SK-N-SH (cell line): ENCODE results near the gene GSTCD. TPM values are rescaled to one million over a fixed set of nuclear protein-coding genes. Genes with fewer than 3 reads are reported as not detected.

Experiments used
- CTCF ChIA-PET: fragments of 300-600, 350-600 bp; formaldehyde crosslinking; extraction: SDS; loops from one replicate; lab custom pipeline; 2021; lab: Yijun Ruan, JAX
- POLR2A ChIA-PET: fragments of 350-600 bp; sonication (Branson Sonifier 250); formaldehyde crosslinking; extraction: SDS; loops from one replicate; lab custom pipeline; 2020; ENCODE audit warnings: antibody characterized with exemption, inconsistent platforms; lab: Yijun Ruan, JAX
- DNase-seq: peaks from one replicate; pipeline ENCODE4 v3.0.0; 2012
- H2AFZ ChIP-seq: fragments of 200-600 bp; sonication (generic); 2 replicates; pipeline ENCODE4 v1.8.1; 2016; ENCODE audit warnings: antibody characterized with exemption, mild to moderate bottlenecking, low read depth
- H3F3A ChIP-seq: fragments of 200-600 bp; sonication (generic); replicated peaks from 2 replicates; pipeline ENCODE3; 2016; ENCODE audit warnings: antibody characterized with exemption, mild to moderate bottlenecking; ENCODE audit not compliant: insufficient read depth
- H3K27ac ChIP-seq, 2 experiments: fragments of 200-500 bp in 1 of 2; fragments of 200-600 bp in 1 of 2; sonication (Bioruptor generic) in 1 of 2; sonication (generic), shearing (Covaris generic) in 1 of 2; 2 replicates each; pipeline versions ENCODE4 v1.5.1 to v1.6.1; 2014 to 2016; ENCODE audit warnings: low read depth in 2 of 2, inconsistent platforms in 1 of 2, low read length in 1 of 2, mild to moderate bottlenecking in 1 of 2, mixed read lengths in 1 of 2
- H3K27me3 ChIP-seq: fragments of 200-600 bp; sonication (generic), shearing (Covaris generic); 2 replicates; pipeline ENCODE4 v1.6.1; 2016; ENCODE audit warnings: mixed run types; ENCODE audit not compliant: insufficient read depth
- H3K36me3 ChIP-seq, 2 experiments: fragments of 200-500 bp in 1 of 2; fragments of 200-600 bp in 1 of 2; sonication (Bioruptor generic) in 1 of 2; sonication (generic) in 1 of 2; replicated peaks in 1 of 2; 2 replicates each; pipeline versions ENCODE3 to v1.5.1; 2014 to 2016; ENCODE audit warnings: low read length in 1 of 2, mild to moderate bottlenecking in 1 of 2; ENCODE audit not compliant: insufficient read depth in 2 of 2, control insufficient read depth in 1 of 2
- H3K4me1 ChIP-seq, 2 experiments: fragments of 200-500 bp in 1 of 2; fragments of 200-600 bp in 1 of 2; sonication (Bioruptor generic) in 1 of 2; sonication (generic), shearing (Covaris generic) in 1 of 2; 2 replicates each; pipeline versions ENCODE4 v1.5.1 to v1.6.1; 2014 to 2016; ENCODE audit warnings: low read depth in 1 of 2, low read length in 1 of 2, mixed run types in 1 of 2; ENCODE audit not compliant: insufficient read depth in 2 of 2, control insufficient read depth in 1 of 2
- H3K4me2 ChIP-seq: fragments of 200-600 bp; sonication (generic), shearing (Covaris generic); 2 replicates; pipeline ENCODE4 v1.6.1; 2017; ENCODE audit warnings: mixed run types
- H3K4me3 ChIP-seq, 2 experiments: fragments of 200-500 bp in 1 of 2; fragments of 200-600 bp in 1 of 2; sonication (Bioruptor generic) in 1 of 2; sonication (generic), shearing (Covaris generic) in 1 of 2; 2 replicates each; pipeline versions ENCODE4 v1.5.1 to v1.8.1; 2014 to 2016; ENCODE audit warnings: low read depth in 2 of 2, inconsistent platforms in 1 of 2, low read length in 1 of 2, mild to moderate bottlenecking in 1 of 2, mixed read lengths in 1 of 2, moderate library complexity in 1 of 2
- H3K79me2 ChIP-seq: fragments of 200-600 bp; sonication (generic); 2 replicates; pipeline ENCODE4 v1.8.1; 2017; ENCODE audit warnings: mild to moderate bottlenecking; ENCODE audit not compliant: insufficient read depth
- H3K9ac ChIP-seq: fragments of 200-600 bp; sonication (generic); 2 replicates; pipeline ENCODE4 v1.6.1; 2017; ENCODE audit warnings: mixed run types
- H3K9me2 ChIP-seq: fragments of 200-600 bp; sonication (generic); 2 replicates; pipeline ENCODE4 v1.6.1; 2017; ENCODE audit warnings: mixed run types
- H3K9me3 ChIP-seq: fragments of 200-600 bp; sonication (generic); 2 replicates; pipeline ENCODE4 v1.6.1; 2017; ENCODE audit warnings: mixed run types, mild to moderate bottlenecking, moderate library complexity
- H4K20me1 ChIP-seq: fragments of 200-600 bp; sonication (generic); 2 replicates; pipeline ENCODE4 v1.6.1; 2017; ENCODE audit warnings: mild to moderate bottlenecking, mixed run types; ENCODE audit not compliant: insufficient read depth
- CHD2 ChIP-seq: fragments of 150-350 bp; IDR thresholded peaks from 2 replicates; pipeline ENCODE4 v1.6.1; 2018; ENCODE audit warnings: low read length; ENCODE audit not compliant: partially characterized antibody
- ELF1 ChIP-seq: IDR thresholded peaks from 2 replicates; pipeline ENCODE4 v1.4.0; 2012
- FOXJ3 ChIP-seq: sonication (generic); formaldehyde crosslinking; IDR thresholded peaks from 2 replicates; pipeline ENCODE4 v1.5.1; 2020; ENCODE audit warnings: mild to moderate bottlenecking, missing genetic modification reagents
- MEF2A ChIP-seq: IDR thresholded peaks from 2 replicates; pipeline ENCODE4 v1.4.0; 2012; ENCODE audit warnings: low read depth, borderline replicate concordance
- MXI1 ChIP-seq: IDR thresholded peaks from 2 replicates; pipeline ENCODE4 v1.6.1; 2012; ENCODE audit warnings: mild to moderate bottlenecking, low read depth, low read length, improper control_type of control experiment
- RAD21 ChIP-seq: IDR thresholded peaks from 2 replicates; pipeline ENCODE4 v1.6.1; 2012; ENCODE audit warnings: mild to moderate bottlenecking, low read length
- SMC3 ChIP-seq: IDR thresholded peaks from 2 replicates; pipeline ENCODE4 v1.6.1; 2012; ENCODE audit warnings: low read depth, low read length, improper control_type of control experiment
- TAF1 ChIP-seq: IDR thresholded peaks from 2 replicates; pipeline ENCODE4 v1.6.1; 2012; ENCODE audit warnings: low read depth, mild to moderate bottlenecking, low read length, moderate library complexity, borderline replicate concordance
- TCF12 ChIP-seq: IDR thresholded peaks from 2 replicates; pipeline ENCODE4 v1.4.0; 2012
- TEAD4 ChIP-seq: IDR thresholded peaks from 2 replicates; pipeline ENCODE4 v1.4.0; 2012; ENCODE audit warnings: mild to moderate bottlenecking, borderline replicate concordance; ENCODE audit not compliant: insufficient read depth
- YY1 ChIP-seq: IDR thresholded peaks from 2 replicates; pipeline ENCODE4 v1.4.0; 2012; ENCODE audit warnings: low read depth, mild to moderate bottlenecking
- WGBS: methylation state at CpG from one replicate; pipeline ENCODE4 v1.1.6; 2017; ENCODE audit warnings: low lambda C conversion rate; 5-methylcytosine and 5-hydroxymethylcytosine counted together
- polyA plus RNA-seq, 3 experiments: library from polyadenylated mRNA; depleted of rRNA; stranded (reverse); fragments of >200 nt; gene quantifications; 2 replicates each; pipeline ENCODE4 v1.2.3, GENCODE V29; 2012
- TF ChIP-seq, protein P1 (sequence below): fragments of 150-350 bp; IDR thresholded peaks from 2 replicates; pipeline ENCODE4 v1.6.1; 2017; ENCODE audit warnings: antibody characterized with exemption, low read length, low read depth, borderline replicate concordance
- TF ChIP-seq, protein P2 (sequence below): IDR thresholded peaks from 2 replicates; pipeline ENCODE4 v1.6.1; 2012; ENCODE audit warnings: mild to moderate bottlenecking, low read depth, low read length, moderate library complexity
- TF ChIP-seq, protein P3 (sequence below): IDR thresholded peaks from 2 replicates; pipeline ENCODE4; 2012

The GSTCD gene
- polyA plus RNA-seq, 1 of the 3 experiments (the other 2 are of a cell fraction): 4.8 TPM

DNA sequence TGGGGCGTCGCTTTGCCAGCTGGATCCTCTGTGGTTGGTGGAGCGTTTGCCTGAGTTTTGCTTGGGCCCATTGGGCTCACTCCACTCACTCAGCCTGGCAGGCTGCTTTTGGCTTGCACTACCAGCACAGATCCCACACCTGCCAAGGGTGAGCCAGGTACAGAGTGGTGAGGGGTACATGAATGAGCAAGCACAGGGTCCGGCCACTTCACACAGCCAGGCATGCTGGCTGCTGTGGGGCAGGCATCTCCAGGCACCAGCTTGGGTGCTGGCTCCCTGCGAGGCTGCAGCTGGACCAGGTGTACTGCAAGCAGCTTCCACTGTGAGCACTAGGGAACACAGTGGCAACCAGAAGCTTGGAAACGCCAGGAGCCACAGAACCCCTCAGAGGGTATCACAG lies 126.6 kb downstream of the GSTCD start (continued):
- TF ChIP-seq, protein P1, sequence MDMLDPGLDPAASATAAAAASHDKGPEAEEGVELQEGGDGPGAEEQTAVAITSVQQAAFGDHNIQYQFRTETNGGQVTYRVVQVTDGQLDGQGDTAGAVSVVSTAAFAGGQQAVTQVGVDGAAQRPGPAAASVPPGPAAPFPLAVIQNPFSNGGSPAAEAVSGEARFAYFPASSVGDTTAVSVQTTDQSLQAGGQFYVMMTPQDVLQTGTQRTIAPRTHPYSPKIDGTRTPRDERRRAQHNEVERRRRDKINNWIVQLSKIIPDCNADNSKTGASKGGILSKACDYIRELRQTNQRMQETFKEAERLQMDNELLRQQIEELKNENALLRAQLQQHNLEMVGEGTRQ: no peak
- TF ChIP-seq MEF2A (no peak), YY1 (no peak), CHD2 (no peak), FOXJ3 (CRISPR knock-in tag) (no peak)
- TF ChIP-seq, protein P2, sequence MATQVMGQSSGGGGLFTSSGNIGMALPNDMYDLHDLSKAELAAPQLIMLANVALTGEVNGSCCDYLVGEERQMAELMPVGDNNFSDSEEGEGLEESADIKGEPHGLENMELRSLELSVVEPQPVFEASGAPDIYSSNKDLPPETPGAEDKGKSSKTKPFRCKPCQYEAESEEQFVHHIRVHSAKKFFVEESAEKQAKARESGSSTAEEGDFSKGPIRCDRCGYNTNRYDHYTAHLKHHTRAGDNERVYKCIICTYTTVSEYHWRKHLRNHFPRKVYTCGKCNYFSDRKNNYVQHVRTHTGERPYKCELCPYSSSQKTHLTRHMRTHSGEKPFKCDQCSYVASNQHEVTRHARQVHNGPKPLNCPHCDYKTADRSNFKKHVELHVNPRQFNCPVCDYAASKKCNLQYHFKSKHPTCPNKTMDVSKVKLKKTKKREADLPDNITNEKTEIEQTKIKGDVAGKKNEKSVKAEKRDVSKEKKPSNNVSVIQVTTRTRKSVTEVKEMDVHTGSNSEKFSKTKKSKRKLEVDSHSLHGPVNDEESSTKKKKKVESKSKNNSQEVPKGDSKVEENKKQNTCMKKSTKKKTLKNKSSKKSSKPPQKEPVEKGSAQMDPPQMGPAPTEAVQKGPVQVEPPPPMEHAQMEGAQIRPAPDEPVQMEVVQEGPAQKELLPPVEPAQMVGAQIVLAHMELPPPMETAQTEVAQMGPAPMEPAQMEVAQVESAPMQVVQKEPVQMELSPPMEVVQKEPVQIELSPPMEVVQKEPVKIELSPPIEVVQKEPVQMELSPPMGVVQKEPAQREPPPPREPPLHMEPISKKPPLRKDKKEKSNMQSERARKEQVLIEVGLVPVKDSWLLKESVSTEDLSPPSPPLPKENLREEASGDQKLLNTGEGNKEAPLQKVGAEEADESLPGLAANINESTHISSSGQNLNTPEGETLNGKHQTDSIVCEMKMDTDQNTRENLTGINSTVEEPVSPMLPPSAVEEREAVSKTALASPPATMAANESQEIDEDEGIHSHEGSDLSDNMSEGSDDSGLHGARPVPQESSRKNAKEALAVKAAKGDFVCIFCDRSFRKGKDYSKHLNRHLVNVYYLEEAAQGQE: no peak

DNA sequence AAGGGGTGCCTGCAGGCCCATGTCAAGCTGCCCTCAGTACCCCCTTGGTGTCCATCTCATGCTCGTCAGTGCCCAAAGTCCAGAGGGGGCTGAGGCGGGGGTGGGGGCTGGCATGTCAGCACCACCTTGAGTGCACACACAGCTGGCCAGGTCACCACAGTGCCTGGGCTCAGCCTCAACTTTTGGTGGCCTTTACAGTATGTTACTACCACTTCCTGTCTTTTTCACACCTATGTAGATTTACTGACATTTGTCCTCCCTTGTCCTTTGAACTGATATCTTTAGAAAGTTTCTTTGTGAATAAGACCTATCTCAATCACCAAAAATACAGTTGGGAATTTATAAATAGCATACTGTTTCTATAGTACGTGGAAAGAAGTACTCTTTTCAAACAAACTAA lies 128.0 kb downstream of the GSTCD start:
- no peak for DNase-seq
- H4K20me1 ChIP-seq: no peaks in the 10 kb centered on the region
- no peaks in the 10 kb centered on the region for H3K4me1 ChIP-seq
- H3K4me3 ChIP-seq: no peak overlapping the region
- H3K9me3 ChIP-seq: no peaks in the 10 kb centered on the region
- H3K9ac ChIP-seq: no peak overlapping the region
- no peaks in the 10 kb centered on the region for H3K79me2 ChIP-seq
- H3K27ac ChIP-seq: no peak overlapping the region
- H3F3A ChIP-seq: no peaks in the 10 kb centered on the region
- H3K9me2 ChIP-seq: no peaks in the 10 kb centered on the region
- WGBS: 97% methylated on average over 3 of the region's 3 CpGs
- H2AFZ ChIP-seq: no peak overlapping the region
- H3K36me3 ChIP-seq: peaks cover 0 to 7% of the 10 kb centered on the region in 2 experiments
- no peak overlapping the region for H3K4me2 ChIP-seq
- H3K27me3 ChIP-seq: no peaks in the 10 kb centered on the region
- TF ChIP-seq TCF12 (no peak), RAD21 (no peak), MXI1 (no peak), ELF1 (no peak), TAF1 (no peak), TEAD4 (no peak), SMC3 (no peak)
- TF ChIP-seq, protein P3, sequence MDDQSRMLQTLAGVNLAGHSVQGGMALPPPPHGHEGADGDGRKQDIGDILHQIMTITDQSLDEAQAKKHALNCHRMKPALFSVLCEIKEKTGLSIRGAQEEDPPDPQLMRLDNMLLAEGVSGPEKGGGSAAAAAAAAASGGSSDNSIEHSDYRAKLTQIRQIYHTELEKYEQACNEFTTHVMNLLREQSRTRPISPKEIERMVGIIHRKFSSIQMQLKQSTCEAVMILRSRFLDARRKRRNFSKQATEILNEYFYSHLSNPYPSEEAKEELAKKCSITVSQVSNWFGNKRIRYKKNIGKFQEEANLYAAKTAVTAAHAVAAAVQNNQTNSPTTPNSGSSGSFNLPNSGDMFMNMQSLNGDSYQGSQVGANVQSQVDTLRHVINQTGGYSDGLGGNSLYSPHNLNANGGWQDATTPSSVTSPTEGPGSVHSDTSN: no peak
- TF ChIP-seq, protein P1: no peak
- ChIA-PET POLR2A (no interaction called here), CTCF (no interaction called here)
